GM12878 (cell line): ENCODE measurements around the gene TBX15. TPM values are rescaled to one million over a fixed set of nuclear protein-coding genes. Genes with fewer than 3 reads are reported as not detected.

ENCODE experiments used
- ATAC-seq: fragments of 200-7000 bp; cut with Tn5 transposase; 3 replicates; pipeline ENCODE4 v1.9.1; 2020; ENCODE audit warnings: mild to moderate bottlenecking, moderate library complexity
- BruUV-seq: library from RNA; stranded (reverse); fragments of 400-500 nt; replicated peaks from 2 replicates; lab custom pipeline; 2021; lab: Mats Ljungman, UMichigan
- CTCF ChIA-PET: fragments of 300-600 bp; sonication (Branson Sonifier 250); formaldehyde crosslinking; extraction: SDS; loops from one replicate; lab custom pipeline; 2021; ENCODE audit warnings: inconsistent platforms; lab: Yijun Ruan, JAX
- POLR2A ChIA-PET: fragments of 350-600 bp; formaldehyde crosslinking; extraction: SDS; loops from one replicate; lab custom pipeline; 2021; ENCODE audit warnings: inconsistent platforms; lab: Charles Lee
- RAD21 ChIA-PET: fragments of 300-600 bp; sonication (Branson Sonifier 250); formaldehyde crosslinking; loops from one replicate; lab custom pipeline; 2023; ENCODE audit warnings: antibody characterized with exemption; ENCODE audit not compliant: unreplicated experiment; lab: Charles Lee
- SMC1A ChIA-PET: fragments of 300-600 bp; sonication (Branson Sonifier 250); formaldehyde crosslinking; loops from one replicate; lab custom pipeline; 2023; ENCODE audit not compliant: unreplicated experiment, uncharacterized antibody; lab: Charles Lee
- DNase-seq: peaks from one replicate; pipeline ENCODE4 v3.0.0-alpha.2; 2011; ENCODE audit warnings: low read depth, low spot score
- FAIRE-seq: peaks from 3 replicates; lab custom pipeline; 2011; peaks lifted over from hg19 to GRCh38; lab: Jason Lieb, UNC
- H2AFZ ChIP-seq: 2 replicates; pipeline ENCODE4 v1.6.0; 2011; ENCODE audit warnings: low read depth, low read length, control low read depth; ENCODE audit not compliant: control insufficient read depth
- H3K27ac ChIP-seq: 2 replicates; pipeline ENCODE4 v1.5.1; 2011; ENCODE audit warnings: control low read depth; ENCODE audit not compliant: control insufficient read depth, insufficient read depth
- H3K27me3 ChIP-seq, 2 experiments: replicated peaks in 1 of 2; 2 replicates each; pipeline versions ENCODE4 v1.6.0 to v1.6.1; 2011; ENCODE audit warnings: low read length in 1 of 2; ENCODE audit not compliant: control insufficient read depth in 2 of 2, insufficient read depth in 2 of 2
- H3K36me3 ChIP-seq, 2 experiments: 2 replicates each; pipeline ENCODE4 v1.5.1; 2011; ENCODE audit warnings: low read length in 1 of 2; ENCODE audit not compliant: control insufficient read depth in 2 of 2, insufficient read depth in 2 of 2
- H3K4me1 ChIP-seq: 2 replicates; pipeline ENCODE4 v1.6.1; 2011; ENCODE audit warnings: mild to moderate bottlenecking, low read length, moderate library complexity, mixed read lengths; ENCODE audit not compliant: control insufficient read depth, insufficient read depth
- H3K4me2 ChIP-seq: 2 replicates; pipeline ENCODE4 v1.6.0; 2011; ENCODE audit warnings: control low read depth; ENCODE audit not compliant: control insufficient read depth, insufficient read depth
- H3K4me3 ChIP-seq: fragments of 200-600 bp; sonication (generic); 2 replicates; pipeline ENCODE4 v1.5.1; 2016
- H3K79me2 ChIP-seq: 2 replicates; pipeline ENCODE4 v1.6.0; 2011; ENCODE audit warnings: low read length; ENCODE audit not compliant: control insufficient read depth, insufficient read depth
- H3K9ac ChIP-seq: 2 replicates; pipeline ENCODE4 v1.8.0; 2011; ENCODE audit warnings: low read length, control low read depth, mixed read lengths; ENCODE audit not compliant: control insufficient read depth, insufficient read depth
- H3K9me3 ChIP-seq: replicated peaks from 3 replicates; pipeline ENCODE4 v1.5.1; 2011; ENCODE audit warnings: mild to moderate bottlenecking, low read length; ENCODE audit not compliant: control insufficient read depth, insufficient read depth
- H4K20me1 ChIP-seq: 2 replicates; pipeline ENCODE4 v1.6.0; 2011; ENCODE audit not compliant: control insufficient read depth, insufficient read depth
- HDAC6 ChIP-seq: fragments of 200-600 bp; sonication (generic); IDR thresholded peaks from one replicate; pipeline ENCODE4 v1.8.0; 2017; ENCODE audit warnings: antibody characterized with exemption; ENCODE audit not compliant: unreplicated experiment
- NBN ChIP-seq: fragments of 450-650 bp; IDR thresholded peaks from 2 replicates; pipeline ENCODE4 v1.6.1; 2016
- NFYA ChIP-seq: IDR thresholded peaks from 2 replicates; pipeline ENCODE4 v1.6.1; 2011; ENCODE audit warnings: low read depth, mild to moderate bottlenecking, low read length, improper control_type of control experiment, borderline replicate concordance
- RFX5 ChIP-seq: IDR thresholded peaks from 2 replicates; pipeline ENCODE4 v1.6.1; 2011; ENCODE audit warnings: low read depth, low read length, improper control_type of control experiment
- SMAD5 ChIP-seq: IDR thresholded peaks from 2 replicates; pipeline ENCODE4 v1.6.1; 2016; ENCODE audit warnings: antibody characterized with exemption, low read depth
- SREBF1 ChIP-seq: IDR thresholded peaks from 2 replicates; pipeline ENCODE4 v1.6.1; 2012; ENCODE audit warnings: mild to moderate bottlenecking, low read length
- SUZ12 ChIP-seq: fragments of 200-600 bp; sonication (generic); IDR thresholded peaks from one replicate; pipeline ENCODE4 v1.6.1; 2018; ENCODE audit warnings: antibody characterized with exemption, mild to moderate bottlenecking; ENCODE audit not compliant: unreplicated experiment
- TAF1 ChIP-seq: IDR thresholded peaks from 2 replicates; pipeline ENCODE4 v1.6.1; 2011; ENCODE audit warnings: mild to moderate bottlenecking, low read depth, low read length, borderline replicate concordance
- ZNF217 ChIP-seq: fragments of 450-650 bp; IDR thresholded peaks from 2 replicates; pipeline ENCODE4 v1.6.1; 2017; ENCODE audit warnings: antibody characterized with exemption, mild to moderate bottlenecking
- WGBS: methylation state at CpG from one replicate; pipeline ENCODE4 v1.1.6; 2016; ENCODE audit warnings: low lambda C conversion rate; ENCODE audit not compliant: insufficient replicate concordance, insufficient coverage; ENCODE audit errors: missing lambda C conversion rate; 5-methylcytosine and 5-hydroxymethylcytosine counted together
- in situ Hi-C: fragments of 300-500 bp; cut with MboI; formaldehyde crosslinking; loops from 9 replicates; pipeline ENCODE4 v1.14.3; 2018; ENCODE audit warnings: mixed read lengths
- intact Hi-C: fragments of 100-400 bp; cut with micrococcal nuclease; formaldehyde crosslinking; loops from one replicate; pipeline ENCODE4 v1.14.2; 2022; ENCODE audit not compliant: unreplicated experiment
- polyA plus RNA-seq, 11 experiments: library from polyadenylated mRNA; depleted of rRNA in 4 of 11; unstranded in 6 of 11; stranded (reverse) in 5 of 11; fragments of >200 nt; fragmentation: Nextera tagmentation in 4 of 11; fragmentation: Illumina TruSeq in 1 of 11; extraction: Ambion mirVana in 4 of 11; extraction: Trizol in 1 of 11; gene quantifications; 1 replicate in 1 of 11; 2 replicates in 10 of 11; pipeline versions ENCODE4 v1.2.1 to v1.2.3, GENCODE V29; 2011 to 2016; ENCODE audit warnings: inconsistent platforms in 2 of 11, missing spikeins in 2 of 11, low read depth in 1 of 11
- total RNA-seq, 4 experiments: library from RNA; depleted of rRNA in 3 of 4; stranded (reverse); fragments of >200 nt in 3 of 4; fragmentation: Illumina TruSeq in 1 of 4; extraction: Trizol in 1 of 4; gene quantifications; 2 replicates each; pipeline versions ENCODE4 v1.2.1 to v1.2.3, GENCODE V29; 2013 to 2021
- TF ChIP-seq, protein P1 (sequence below): fragments of 450-650 bp; conservative IDR thresholded peaks from 2 replicates; pipeline ENCODE4 v1.6.1; 2017; ENCODE audit warnings: mild to moderate bottlenecking, moderate library complexity
- TF ChIP-seq, protein P2 (sequence below): IDR thresholded peaks from 2 replicates; pipeline ENCODE4 v1.6.1; 2012; ENCODE audit warnings: mild to moderate bottlenecking, low read depth, low read length
- TF ChIP-seq, protein P3 (sequence below): IDR thresholded peaks from 2 replicates; pipeline ENCODE4 v1.6.1; 2011; ENCODE audit warnings: borderline replicate concordance, low read depth, mild to moderate bottlenecking, moderate library complexity, mixed read lengths, low read length; ENCODE audit not compliant: insufficient read depth; ENCODE audit errors: extremely low read length

TBX15 gene
- total and polyA plus RNA-seq, 10 of the 15 experiments (the other 5 are each of a cell fraction or from before 2014, with no cell fraction given): 0.64 to 9.4 (median 0.99) TPM

DNA sequence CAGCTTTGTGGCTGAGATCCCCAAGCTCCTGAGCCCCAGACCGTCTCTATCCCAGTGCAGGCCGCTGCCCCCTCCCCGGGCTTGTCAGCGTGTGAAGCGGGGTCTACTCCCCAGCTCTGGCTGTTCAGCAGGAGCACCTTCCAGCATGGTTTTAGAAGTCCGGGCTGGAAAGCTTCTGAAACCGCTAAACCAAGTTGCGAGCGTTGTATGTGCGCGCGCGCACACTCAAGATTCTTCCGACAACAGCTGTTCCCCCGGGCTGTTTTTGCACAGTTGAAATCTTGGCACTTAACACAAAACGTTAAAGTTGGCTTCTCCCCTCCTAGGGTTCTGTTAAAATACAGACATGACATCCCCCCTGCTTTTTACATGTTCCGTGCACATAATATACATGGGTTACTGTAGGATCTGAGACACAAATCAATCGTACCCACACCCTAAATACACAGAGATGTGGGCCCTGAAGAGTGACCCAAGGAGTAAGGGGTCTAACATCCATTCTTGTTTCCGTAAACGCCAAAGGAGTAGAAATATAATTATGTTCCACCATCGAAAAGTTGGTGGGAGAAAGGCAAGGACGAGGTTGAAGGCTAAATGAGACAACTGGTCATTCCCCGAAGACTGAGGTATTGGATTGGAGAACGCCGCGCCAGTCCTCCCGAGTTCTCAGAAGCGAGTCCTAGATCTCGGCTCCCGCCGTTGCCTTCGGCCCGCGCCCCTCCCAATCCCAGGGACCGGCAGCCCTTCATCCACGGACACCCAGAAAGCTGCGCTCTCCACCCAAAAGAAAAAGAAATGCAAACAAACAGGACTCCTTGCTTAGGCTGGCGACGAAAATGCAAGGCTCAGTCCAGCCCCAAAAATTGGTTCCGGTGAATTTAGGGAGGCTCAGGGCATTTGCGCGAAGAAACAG, 1.3 kb downstream of the TBX15 start:
- no peaks in the 10 kb centered on the region for H4K20me1 ChIP-seq
- TF ChIP-seq SUZ12: no peak
- TF ChIP-seq, protein P1, sequence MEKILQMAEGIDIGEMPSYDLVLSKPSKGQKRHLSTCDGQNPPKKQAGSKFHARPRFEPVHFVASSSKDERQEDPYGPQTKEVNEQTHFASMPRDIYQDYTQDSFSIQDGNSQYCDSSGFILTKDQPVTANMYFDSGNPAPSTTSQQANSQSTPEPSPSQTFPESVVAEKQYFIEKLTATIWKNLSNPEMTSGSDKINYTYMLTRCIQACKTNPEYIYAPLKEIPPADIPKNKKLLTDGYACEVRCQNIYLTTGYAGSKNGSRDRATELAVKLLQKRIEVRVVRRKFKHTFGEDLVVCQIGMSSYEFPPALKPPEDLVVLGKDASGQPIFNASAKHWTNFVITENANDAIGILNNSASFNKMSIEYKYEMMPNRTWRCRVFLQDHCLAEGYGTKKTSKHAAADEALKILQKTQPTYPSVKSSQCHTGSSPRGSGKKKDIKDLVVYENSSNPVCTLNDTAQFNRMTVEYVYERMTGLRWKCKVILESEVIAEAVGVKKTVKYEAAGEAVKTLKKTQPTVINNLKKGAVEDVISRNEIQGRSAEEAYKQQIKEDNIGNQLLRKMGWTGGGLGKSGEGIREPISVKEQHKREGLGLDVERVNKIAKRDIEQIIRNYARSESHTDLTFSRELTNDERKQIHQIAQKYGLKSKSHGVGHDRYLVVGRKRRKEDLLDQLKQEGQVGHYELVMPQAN: no peak
- TF ChIP-seq RFX5: no peak
- TF ChIP-seq, protein P2, sequence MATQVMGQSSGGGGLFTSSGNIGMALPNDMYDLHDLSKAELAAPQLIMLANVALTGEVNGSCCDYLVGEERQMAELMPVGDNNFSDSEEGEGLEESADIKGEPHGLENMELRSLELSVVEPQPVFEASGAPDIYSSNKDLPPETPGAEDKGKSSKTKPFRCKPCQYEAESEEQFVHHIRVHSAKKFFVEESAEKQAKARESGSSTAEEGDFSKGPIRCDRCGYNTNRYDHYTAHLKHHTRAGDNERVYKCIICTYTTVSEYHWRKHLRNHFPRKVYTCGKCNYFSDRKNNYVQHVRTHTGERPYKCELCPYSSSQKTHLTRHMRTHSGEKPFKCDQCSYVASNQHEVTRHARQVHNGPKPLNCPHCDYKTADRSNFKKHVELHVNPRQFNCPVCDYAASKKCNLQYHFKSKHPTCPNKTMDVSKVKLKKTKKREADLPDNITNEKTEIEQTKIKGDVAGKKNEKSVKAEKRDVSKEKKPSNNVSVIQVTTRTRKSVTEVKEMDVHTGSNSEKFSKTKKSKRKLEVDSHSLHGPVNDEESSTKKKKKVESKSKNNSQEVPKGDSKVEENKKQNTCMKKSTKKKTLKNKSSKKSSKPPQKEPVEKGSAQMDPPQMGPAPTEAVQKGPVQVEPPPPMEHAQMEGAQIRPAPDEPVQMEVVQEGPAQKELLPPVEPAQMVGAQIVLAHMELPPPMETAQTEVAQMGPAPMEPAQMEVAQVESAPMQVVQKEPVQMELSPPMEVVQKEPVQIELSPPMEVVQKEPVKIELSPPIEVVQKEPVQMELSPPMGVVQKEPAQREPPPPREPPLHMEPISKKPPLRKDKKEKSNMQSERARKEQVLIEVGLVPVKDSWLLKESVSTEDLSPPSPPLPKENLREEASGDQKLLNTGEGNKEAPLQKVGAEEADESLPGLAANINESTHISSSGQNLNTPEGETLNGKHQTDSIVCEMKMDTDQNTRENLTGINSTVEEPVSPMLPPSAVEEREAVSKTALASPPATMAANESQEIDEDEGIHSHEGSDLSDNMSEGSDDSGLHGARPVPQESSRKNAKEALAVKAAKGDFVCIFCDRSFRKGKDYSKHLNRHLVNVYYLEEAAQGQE: no peak
- no peak for TF ChIP-seq HDAC6
- TF ChIP-seq SREBF1: no peak
- no peak for TF ChIP-seq ZNF217
- TF ChIP-seq NFYA: no peak
- no peak for TF ChIP-seq SMAD5
- no peak for TF ChIP-seq NBN
- TF ChIP-seq, protein P3, sequence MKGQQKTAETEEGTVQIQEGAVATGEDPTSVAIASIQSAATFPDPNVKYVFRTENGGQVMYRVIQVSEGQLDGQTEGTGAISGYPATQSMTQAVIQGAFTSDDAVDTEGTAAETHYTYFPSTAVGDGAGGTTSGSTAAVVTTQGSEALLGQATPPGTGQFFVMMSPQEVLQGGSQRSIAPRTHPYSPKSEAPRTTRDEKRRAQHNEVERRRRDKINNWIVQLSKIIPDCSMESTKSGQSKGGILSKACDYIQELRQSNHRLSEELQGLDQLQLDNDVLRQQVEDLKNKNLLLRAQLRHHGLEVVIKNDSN: no peak
- no peak for TF ChIP-seq TAF1
- no peaks in the 10 kb centered on the region for H3K79me2 ChIP-seq
- in situ Hi-C loops: no loop called here
- no peak overlapping the region for H2AFZ ChIP-seq
- no peak overlapping the region for H3K4me3 ChIP-seq
- no peak for DNase-seq
- ChIA-PET SMC1A (interaction anchor here (1.0 kb wide), 1 partner anchor 71 kb away, joined by 3 read pairs; no protein-coding TSS in a partner anchor), RAD21 (no interaction called here), POLR2A (no interaction called here), CTCF (no interaction called here)
- no peaks in the 10 kb centered on the region for H3K36me3 ChIP-seq
- BruUV-seq: no TSS peak
- H3K9me3 ChIP-seq: peaks cover 4% of the 10 kb centered on the region; the same call in 2 of the 3 replicates
- no peak overlapping the region for H3K9ac ChIP-seq
- no peak overlapping the region for H3K4me2 ChIP-seq
- H3K27me3 ChIP-seq: peaks cover 17 to 47% of the 10 kb centered on the region in 2 experiments
- no peak overlapping the region for H3K27ac ChIP-seq
- WGBS: 40% methylated on average over 42 of the region's 42 CpGs
- no peak for ATAC-seq
- no peak for FAIRE-seq
- H3K4me1 ChIP-seq: no peaks in the 10 kb centered on the region
- intact Hi-C loops: no loop called here
